Fibroblast of mammary gland (primary cell): Measurements from ENCODE around the gene ERMARD.

Experiments
- DNase-seq: peaks from one replicate; pipeline ENCODE4 v3.0.0-alpha.2; 2010; ENCODE audit warnings: low read depth
- H3K4me3 ChIP-seq: 2 replicates; pipeline ENCODE4 v1.5.1; 2011; ENCODE audit warnings: low read depth, mild to moderate bottlenecking, low read length, moderate library complexity; ENCODE audit not compliant: control insufficient read depth
- TF ChIP-seq, protein P1 (sequence below): conservative IDR thresholded peaks from 2 replicates; pipeline ENCODE4 v1.5.1; 2011; ENCODE audit warnings: low read depth, low read length, inconsistent platforms; ENCODE audit not compliant: control insufficient read depth, insufficient read depth

Gene ERMARD

DNA sequence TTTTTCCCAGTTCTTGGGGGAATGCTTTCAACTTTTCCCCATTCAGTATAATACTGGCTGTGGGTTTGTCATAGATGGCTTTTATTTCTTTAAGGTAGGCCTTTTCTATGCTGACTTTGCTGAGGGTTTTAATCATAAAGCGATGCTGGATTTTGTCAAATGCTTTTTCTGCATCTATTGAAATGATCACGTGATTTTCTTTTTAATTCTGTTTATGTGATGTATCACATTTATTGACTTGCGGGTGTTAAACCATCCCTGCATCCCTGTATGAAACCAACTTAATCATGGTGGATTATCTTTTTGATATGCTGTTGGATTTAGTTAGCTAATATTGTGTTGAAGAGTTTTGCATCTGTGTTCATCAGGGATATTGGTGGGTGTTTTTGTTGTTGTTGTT, 65.6 kb downstream of the ERMARD start:
- TF ChIP-seq, protein P1, sequence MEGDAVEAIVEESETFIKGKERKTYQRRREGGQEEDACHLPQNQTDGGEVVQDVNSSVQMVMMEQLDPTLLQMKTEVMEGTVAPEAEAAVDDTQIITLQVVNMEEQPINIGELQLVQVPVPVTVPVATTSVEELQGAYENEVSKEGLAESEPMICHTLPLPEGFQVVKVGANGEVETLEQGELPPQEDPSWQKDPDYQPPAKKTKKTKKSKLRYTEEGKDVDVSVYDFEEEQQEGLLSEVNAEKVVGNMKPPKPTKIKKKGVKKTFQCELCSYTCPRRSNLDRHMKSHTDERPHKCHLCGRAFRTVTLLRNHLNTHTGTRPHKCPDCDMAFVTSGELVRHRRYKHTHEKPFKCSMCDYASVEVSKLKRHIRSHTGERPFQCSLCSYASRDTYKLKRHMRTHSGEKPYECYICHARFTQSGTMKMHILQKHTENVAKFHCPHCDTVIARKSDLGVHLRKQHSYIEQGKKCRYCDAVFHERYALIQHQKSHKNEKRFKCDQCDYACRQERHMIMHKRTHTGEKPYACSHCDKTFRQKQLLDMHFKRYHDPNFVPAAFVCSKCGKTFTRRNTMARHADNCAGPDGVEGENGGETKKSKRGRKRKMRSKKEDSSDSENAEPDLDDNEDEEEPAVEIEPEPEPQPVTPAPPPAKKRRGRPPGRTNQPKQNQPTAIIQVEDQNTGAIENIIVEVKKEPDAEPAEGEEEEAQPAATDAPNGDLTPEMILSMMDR, result no peak
- no peak overlapping the region for H3K4me3 ChIP-seq
- DNase-seq, result no peak

- TF ChIP-seq, protein P1, result no peak
- H3K4me3 ChIP-seq, result no peak overlapping the region
- DNase-seq, result no peak
Observed at GRCh38 chr6:169820358-169820757, 68.9 kb downstream of the ERMARD start.

GRCh38 chr6:169824021-169824420, 72.6 kb downstream of the ERMARD start:
- TF ChIP-seq, protein P1, result no peak
- H3K4me3 ChIP-seq, result no peak overlapping the region
- no peak for DNase-seq

DNA sequence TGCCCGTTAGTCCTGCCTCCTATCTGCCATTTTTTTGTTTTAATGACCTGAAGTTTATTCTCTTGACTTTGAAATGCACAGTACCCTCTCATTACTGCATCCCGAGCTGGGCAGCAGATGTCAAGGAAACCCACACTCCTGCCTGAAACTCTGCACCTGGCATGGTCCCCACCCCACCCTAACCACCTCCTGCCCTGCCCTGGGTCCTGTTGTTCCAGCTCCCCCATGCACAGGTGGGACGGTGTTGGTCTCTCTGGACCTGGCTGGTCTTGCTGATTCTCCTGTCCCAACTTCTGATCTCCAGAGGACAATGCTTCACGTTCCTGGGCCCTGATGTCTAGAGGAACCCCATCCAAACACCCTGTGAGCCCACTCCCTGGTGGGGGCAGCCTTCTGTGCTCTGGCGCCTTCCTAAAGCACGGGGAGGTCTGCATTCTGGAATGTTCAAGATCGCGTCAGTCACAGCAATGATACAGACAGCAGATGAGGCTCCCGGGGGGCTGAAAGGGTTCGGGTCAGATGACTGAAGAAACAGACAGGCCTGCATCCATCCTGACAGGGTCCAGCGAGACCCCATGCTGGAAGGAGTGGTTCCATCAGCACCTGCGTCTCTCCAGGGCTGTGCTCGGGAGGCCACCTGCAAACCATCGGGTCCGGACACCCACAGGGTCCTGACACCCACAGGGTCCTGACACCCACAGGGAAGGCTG, 73.6 kb downstream of the ERMARD start:
- TF ChIP-seq, protein P1, result no peak
- no peak for DNase-seq

GRCh38 chr6:169825558-169826225, 74.3 kb downstream of the ERMARD start:
- TF ChIP-seq, protein P1, result no peak
- H3K4me3 ChIP-seq, result no peak overlapping the region
- DNase-seq, result no peak

More for the DNA sequence above, 73.6 kb downstream of the ERMARD start:
- no peak overlapping the region for H3K4me3 ChIP-seq

GRCh38 chr6:169826697-169827096, 75.3 kb downstream of the ERMARD start:
- no peak for DNase-seq
- no peak overlapping the region for H3K4me3 ChIP-seq
- TF ChIP-seq, protein P1, result no peak

DNA sequence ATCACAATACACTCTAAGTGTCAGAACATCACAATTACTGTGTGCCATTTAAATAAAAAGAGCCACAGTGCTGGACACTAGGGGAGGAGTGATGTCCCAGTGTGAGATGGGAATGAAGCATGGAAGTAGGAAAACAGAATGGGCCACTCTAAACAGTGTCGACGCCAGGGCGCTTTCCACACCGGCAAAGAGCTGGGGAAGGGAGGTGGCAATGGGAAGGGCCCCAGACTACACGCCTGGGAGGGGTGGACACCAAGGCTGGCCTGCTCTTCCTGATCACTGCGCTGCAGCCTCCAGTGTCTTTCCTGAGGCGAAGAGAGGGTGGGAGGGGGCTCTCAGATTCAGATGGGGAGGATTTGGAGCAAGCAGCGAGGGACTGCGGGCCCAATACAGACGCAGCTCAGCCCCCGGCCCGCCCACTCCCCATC, 75.9 kb downstream of the ERMARD start:
- no peak for DNase-seq
- H3K4me3 ChIP-seq, result no peak overlapping the region
- TF ChIP-seq, protein P1, result no peak
